ENCODE measurements around the gene ERO1B.
"Not testable (repeated sequence)": the region's sequence is repeated elsewhere in the genome, so short reads cannot be mapped to it uniquely, and the experiment has no call there.

Gene ERO1B

GRCh38 chr1:236281654-236282424 lies at the start of gene ERO1B:
TSS of gene ERO1B (minus strand) at chr1:236281958. CDS start at chr1:236281783, 175 bp downstream.
- peak; percentile 99 for DNase-seq

GRCh38 chr1:236331412-236331811 lies 49.7 kb upstream of the ERO1B start:
- DNase-seq, result not testable (repeated sequence)

- DNase-seq, result no peak
Measured at GRCh38 chr1:236326432-236326831, 44.7 kb upstream of the ERO1B start.

- no peak for DNase-seq
Measured at GRCh38 chr1:236325567-236325966, 43.8 kb upstream of the ERO1B start.

- DNase-seq, result no peak
Measured at GRCh38 chr1:236323819-236324411, 42.2 kb upstream of the ERO1B start.

GRCh38 chr1:236322566-236323409 lies 41.0 kb upstream of the ERO1B start:
- no peak for DNase-seq

GRCh38 chr1:236321101-236321500 lies 39.3 kb upstream of the ERO1B start:
- DNase-seq, result no peak

GRCh38 chr1:236320671-236321070 lies 38.9 kb upstream of the ERO1B start:
- DNase-seq, result no peak

GRCh38 chr1:236320214-236320613 lies 38.5 kb upstream of the ERO1B start:
- DNase-seq, result no peak

GRCh38 chr1:236316437-236316836 lies 34.7 kb upstream of the ERO1B start:
- no peak for DNase-seq

GRCh38 chr1:236315518-236315917 lies 33.8 kb upstream of the ERO1B start:
- DNase-seq, result peak; percentile 17

- DNase-seq, result no peak
Measured at GRCh38 chr1:236315092-236315491, 33.3 kb upstream of the ERO1B start.

- not testable (repeated sequence) for DNase-seq
Measured at GRCh38 chr1:236314050-236314449, 32.3 kb upstream of the ERO1B start.

- no peak for DNase-seq
Measured at GRCh38 chr1:236313427-236313826, 31.7 kb upstream of the ERO1B start.

- peak; percentile 50 for DNase-seq
Measured at GRCh38 chr1:236311040-236311439, 29.3 kb upstream of the ERO1B start.

- DNase-seq, result no peak
Measured at GRCh38 chr1:236308827-236309226, 27.1 kb upstream of the ERO1B start.

- no peak for DNase-seq
Measured at GRCh38 chr1:236307435-236307834, 25.7 kb upstream of the ERO1B start.

GRCh38 chr1:236304682-236305081 lies 22.9 kb upstream of the ERO1B start:
- no peak for DNase-seq

- DNase-seq, result peak; percentile 28
Measured at GRCh38 chr1:236303675-236304074, 21.9 kb upstream of the ERO1B start.

- DNase-seq, result no peak
Measured at GRCh38 chr1:236302941-236303340, 21.2 kb upstream of the ERO1B start.

- DNase-seq, result no peak
Measured at GRCh38 chr1:236301958-236302335, 20.2 kb upstream of the ERO1B start.

- DNase-seq, result no peak
Measured at GRCh38 chr1:236301080-236301957, 19.6 kb upstream of the ERO1B start.

- no peak for DNase-seq
Measured at GRCh38 chr1:236297161-236297560, 15.4 kb upstream of the ERO1B start.
